Measurements from ENCODE around the gene SMAD2.
A peak's percentile ranks its signal among the peaks of the same experiment; 100 is the strongest.

The SMAD2 gene

DNA sequence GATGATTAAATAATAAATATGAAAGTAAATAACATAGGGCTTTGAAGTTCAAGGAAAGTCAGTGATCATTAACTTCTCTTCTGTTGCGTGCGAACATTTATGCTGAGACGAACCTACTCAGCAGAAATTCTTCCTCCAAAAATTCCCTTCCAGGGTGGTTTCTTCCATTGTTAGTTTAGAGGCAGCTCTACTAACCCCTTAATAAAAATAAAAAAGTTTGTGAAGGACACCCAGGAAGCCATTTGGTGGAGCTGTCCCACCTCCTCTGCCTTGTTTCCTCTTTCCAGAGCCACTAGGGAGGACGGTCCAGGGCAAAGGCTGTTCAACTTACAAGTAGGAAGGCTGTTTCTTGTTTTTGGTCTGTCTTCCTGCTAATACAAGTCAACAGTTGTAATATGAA, 2.1 kb upstream of the SMAD2 start:
- H3K4me3 ChIP-seq (replicated peaks in 1 of 2; ENCODE audit: low read depth in 2 of 2, low read length in 2 of 2), result no peak overlapping the region
- TF ChIP-seq, protein P1, sequence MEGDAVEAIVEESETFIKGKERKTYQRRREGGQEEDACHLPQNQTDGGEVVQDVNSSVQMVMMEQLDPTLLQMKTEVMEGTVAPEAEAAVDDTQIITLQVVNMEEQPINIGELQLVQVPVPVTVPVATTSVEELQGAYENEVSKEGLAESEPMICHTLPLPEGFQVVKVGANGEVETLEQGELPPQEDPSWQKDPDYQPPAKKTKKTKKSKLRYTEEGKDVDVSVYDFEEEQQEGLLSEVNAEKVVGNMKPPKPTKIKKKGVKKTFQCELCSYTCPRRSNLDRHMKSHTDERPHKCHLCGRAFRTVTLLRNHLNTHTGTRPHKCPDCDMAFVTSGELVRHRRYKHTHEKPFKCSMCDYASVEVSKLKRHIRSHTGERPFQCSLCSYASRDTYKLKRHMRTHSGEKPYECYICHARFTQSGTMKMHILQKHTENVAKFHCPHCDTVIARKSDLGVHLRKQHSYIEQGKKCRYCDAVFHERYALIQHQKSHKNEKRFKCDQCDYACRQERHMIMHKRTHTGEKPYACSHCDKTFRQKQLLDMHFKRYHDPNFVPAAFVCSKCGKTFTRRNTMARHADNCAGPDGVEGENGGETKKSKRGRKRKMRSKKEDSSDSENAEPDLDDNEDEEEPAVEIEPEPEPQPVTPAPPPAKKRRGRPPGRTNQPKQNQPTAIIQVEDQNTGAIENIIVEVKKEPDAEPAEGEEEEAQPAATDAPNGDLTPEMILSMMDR (IDR thresholded peaks at IDR 0.05; ENCODE audit: low read depth, low read length), result no peak
- no peak for DNase-seq (ENCODE audit: low read depth in 2 of 2)

DNA sequence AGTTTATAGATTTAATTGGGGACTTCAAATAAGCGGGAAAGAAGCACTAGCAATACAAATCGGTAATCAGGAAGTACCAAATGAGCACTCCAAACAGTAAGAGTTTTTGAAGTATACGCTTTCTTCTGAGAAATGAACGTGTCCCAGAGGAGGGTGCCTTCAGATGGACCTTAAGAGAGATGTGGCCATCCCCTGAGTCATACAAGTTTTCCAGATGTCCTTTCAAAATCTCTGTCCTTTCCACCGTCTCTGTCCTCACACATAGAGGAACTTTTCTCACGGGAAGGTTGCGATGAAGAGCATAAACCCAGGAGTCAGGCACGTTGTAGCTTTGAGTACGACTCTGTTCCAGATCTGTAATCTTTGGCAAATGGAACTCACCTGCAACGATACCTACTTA, 1.7 kb upstream of the SMAD2 start:
- no peak for DNase-seq (ENCODE audit: low read depth in 2 of 2)
- TF ChIP-seq, protein P1 (IDR thresholded peaks at IDR 0.05; ENCODE audit: low read depth, low read length), result no peak
- H3K4me3 ChIP-seq (replicated peaks in 1 of 2; ENCODE audit: low read depth in 2 of 2, low read length in 2 of 2), result no peak overlapping the region

DNA sequence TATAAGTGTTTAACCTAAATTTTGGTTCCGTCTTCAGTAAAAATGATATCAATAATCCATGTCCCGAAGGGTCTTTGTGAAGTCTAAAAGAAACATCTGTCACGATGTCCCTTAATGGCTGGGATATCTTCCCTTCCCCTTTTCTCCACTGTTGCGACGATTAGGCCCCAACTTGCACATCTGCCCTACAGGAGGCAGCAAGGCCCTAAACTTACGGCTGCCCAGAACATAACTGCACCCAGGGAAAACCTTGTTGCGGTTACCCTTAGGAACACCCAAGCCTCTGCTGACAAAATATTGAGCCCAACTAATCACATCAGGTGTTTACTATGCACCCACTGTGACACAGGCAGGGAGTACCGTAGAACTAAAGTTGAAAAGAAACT, 1.3 kb upstream of the SMAD2 start:
- H3K4me3 ChIP-seq (replicated peaks in 1 of 2; ENCODE audit: low read depth in 2 of 2, low read length in 2 of 2), result peak overlapping the region; percentile 51 to 83
- peak in 1 of 2 donors; percentile 35 for DNase-seq (ENCODE audit: low read depth in 2 of 2)
- TF ChIP-seq, protein P1 (IDR thresholded peaks at IDR 0.05; ENCODE audit: low read depth, low read length), result no peak

DNA sequence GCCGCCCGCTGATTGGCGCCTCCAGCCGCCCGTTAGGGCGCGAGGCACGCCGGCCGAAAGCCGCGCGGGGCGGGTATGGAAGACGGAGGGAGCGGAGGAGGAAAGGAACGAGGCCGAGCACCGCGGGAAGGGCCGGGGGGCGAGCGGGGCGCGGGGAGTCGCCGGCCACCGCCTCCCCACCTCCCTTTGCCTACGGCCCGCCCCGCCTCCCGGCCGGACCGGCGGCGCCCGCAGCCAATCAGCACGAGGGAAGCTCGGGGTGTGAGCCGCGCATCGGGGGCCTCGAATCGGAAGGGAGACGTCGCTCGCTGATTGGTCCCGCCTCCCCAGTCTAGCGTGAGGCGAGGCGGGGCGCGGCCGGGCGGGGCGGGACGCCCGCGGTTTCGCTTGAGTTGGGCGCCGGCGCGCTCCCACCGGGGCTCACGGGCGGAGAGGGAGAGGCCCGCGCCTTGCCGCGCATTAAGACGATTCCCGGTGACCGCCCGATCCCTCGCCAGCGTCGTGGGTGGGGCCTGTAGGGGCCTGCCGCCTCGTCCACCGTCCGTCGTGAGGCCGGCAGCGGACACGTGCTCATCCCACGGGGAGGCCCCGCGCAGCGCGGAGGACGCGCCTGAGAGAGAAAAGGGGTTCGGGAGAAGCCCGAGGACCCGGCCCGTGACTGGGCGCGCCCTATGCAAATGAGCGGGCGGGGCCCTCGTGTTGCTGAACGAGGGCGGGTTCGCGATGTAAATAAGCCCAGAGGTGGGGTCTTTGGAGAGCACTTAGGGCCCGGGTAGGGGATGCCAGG, 665 bp upstream of the SMAD2 start:
- DNase-seq (ENCODE audit: low read depth in 2 of 2), result peak; percentile 96 to 98
- TF ChIP-seq, protein P1 (IDR thresholded peaks at IDR 0.05; ENCODE audit: low read depth, low read length), result no peak
- H3K4me3 ChIP-seq (replicated peaks in 1 of 2; ENCODE audit: low read depth in 2 of 2, low read length in 2 of 2), result peak overlapping the region; percentile 51 to 83

DNA sequence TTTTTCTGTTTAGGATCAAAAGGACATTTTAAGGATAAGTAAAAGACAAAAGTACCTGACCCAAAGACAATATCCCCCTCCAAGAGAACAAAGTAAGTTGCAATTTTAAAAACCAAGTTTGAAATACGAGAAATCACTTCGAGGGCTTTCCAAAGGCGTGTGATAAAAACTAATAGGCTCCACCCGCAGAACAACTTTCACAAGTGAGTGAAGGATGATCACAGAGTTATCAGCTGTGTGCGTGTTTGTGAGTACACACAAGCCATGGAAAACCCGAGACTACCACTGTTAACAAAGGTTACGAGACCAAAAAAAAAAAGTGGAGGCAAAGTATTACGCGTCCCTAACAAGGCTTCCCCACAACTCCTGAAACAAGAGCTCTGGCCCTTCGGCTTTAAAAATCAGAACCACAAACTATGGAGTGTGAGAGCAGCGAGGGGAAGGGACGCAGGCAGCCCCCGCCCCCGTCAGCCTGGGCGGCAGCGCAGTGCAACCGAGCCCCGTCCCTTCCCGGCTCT, 719 bp downstream of the SMAD2 start:
- TF ChIP-seq, protein P1 (IDR thresholded peaks at IDR 0.05; ENCODE audit: low read depth, low read length), result no peak
- peak overlapping the region; percentile 83 to 89 for H3K4me3 ChIP-seq (replicated peaks in 1 of 2; ENCODE audit: low read depth in 2 of 2, low read length in 2 of 2)
- DNase-seq (ENCODE audit: low read depth in 2 of 2), result peak; percentile 60 to 65

DNA sequence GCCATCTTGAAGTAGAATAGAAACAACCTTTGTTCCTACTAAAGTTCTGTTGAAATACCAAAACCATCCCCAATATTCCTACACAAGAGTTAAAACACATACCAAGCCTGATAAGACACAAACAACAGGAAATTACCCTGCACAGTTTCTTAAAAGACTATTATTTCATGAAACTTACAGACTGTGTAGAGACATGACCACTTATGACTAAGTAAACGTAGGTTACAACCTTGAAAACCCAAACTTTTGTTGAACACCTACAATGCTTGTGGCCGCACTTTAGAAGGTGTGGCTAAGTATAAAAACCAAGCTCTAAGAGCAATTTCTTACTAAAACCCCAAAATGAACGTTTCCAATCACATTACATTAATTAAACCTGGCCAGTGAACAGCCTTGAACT, 2.0 kb downstream of the SMAD2 start:
- peak; percentile 59 to 77 for DNase-seq (ENCODE audit: low read depth in 2 of 2)
- TF ChIP-seq, protein P1 (IDR thresholded peaks at IDR 0.05; ENCODE audit: low read depth, low read length), result no peak
- H3K4me3 ChIP-seq (replicated peaks in 1 of 2; ENCODE audit: low read depth in 2 of 2, low read length in 2 of 2), result peak overlapping the region; percentile 83 to 89

All from cardiac fibroblast (primary cell).